Stimulated activated CD4-positive, alpha-beta T cell treated with anti-CD3 and anti-CD28 coated beads, Interleukin-1b, Interleukin-23, amount 100 ng/mL, for 48 hours (primary cell): ENCODE measurements around the gene HBZ.
"Not testable (repeated sequence)": the region's sequence is repeated elsewhere in the genome, so short reads cannot be mapped to it uniquely, and the experiment has no call there.

Source experiments
- DNase-seq: peaks from one replicate; pipeline ENCODE4 v3.0.0-alpha.2; 2020

Gene HBZ

GRCh38 chr16:165539-166374 is 13.3 kb downstream of the HBZ start, which contains the start of gene HBM:
Gene HBM (plus strand): TSS chr16:165978. CDS start chr16:165998, 20 bp downstream.
- DNase-seq: no peak

DNA sequence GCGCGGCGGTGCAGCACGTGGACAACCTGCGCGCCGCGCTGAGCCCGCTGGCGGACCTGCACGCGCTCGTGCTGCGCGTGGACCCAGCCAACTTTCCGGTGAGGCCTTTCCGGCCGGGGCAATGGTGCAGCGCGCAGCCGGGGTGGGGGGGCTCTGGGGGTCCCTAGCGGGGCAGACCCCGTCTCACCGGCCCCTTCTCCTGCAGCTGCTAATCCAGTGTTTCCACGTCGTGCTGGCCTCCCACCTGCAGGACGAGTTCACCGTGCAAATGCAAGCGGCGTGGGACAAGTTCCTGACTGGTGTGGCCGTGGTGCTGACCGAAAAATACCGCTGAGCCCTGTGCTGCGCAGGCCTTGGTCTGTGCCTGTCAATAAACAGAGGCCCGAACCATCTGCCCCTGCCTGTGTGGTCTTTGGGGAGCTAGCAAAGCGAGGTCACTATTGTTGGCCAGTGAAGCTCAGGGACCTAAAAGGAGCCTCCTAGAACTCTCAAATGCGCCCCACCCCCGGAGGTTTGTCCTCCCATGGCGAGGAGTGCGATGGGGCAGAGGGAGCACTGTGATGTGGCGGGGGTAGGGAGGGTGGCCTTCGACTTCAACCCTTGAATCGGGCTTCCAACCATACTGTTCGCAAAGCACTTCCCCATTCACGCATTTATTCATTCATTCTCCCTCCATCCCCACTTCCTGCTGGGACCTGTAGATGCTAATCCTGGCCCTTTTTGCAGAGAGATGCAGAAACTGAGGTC is 14.1 kb downstream of the HBZ start:
- DNase-seq: no peak

- no peak for DNase-seq
Measured at GRCh38 chr16:167122-167690, 14.8 kb downstream of the HBZ start.

- no peak for DNase-seq
Measured at GRCh38 chr16:168424-168823, 16.0 kb downstream of the HBZ start.

DNA sequence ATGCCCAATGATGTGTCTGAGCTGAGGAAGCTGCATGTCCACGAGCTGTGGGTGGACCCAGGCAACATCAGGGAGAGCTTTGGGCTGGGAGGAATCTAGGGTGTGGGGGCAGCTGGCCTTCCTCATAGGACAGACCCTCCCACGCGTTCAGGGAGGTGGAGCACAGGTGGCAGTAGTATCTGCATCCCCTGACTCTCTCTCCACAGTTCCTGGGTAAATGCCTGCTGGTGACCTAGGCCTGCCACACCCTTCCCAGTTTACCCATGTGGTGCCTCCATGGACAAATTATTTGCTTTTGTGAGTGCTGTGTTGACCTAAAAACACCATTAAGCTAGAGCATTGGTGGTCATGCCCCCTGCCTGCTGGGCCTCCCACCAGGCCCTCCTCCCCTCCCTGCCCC is 16.6 kb downstream of the HBZ start:
- DNase-seq: no peak

GRCh38 chr16:170088-170507 is 17.7 kb downstream of the HBZ start:
- DNase-seq: not testable (repeated sequence)

GRCh38 chr16:170788-171187 is 18.3 kb downstream of the HBZ start:
- DNase-seq: no peak

- DNase-seq: not testable (repeated sequence)
Measured at GRCh38 chr16:172374-172941, 20.0 kb downstream of the HBZ start, which contains the start of gene HBA2. Gene HBA2 (plus strand): TSS chr16:172876. CDS start chr16:172913, 37 bp downstream.

GRCh38 chr16:173211-173854 is 20.9 kb downstream of the HBZ start:
- not testable (repeated sequence) for DNase-seq

- not testable (repeated sequence) for DNase-seq
Measured at GRCh38 chr16:173928-174769, 21.7 kb downstream of the HBZ start.

DNA sequence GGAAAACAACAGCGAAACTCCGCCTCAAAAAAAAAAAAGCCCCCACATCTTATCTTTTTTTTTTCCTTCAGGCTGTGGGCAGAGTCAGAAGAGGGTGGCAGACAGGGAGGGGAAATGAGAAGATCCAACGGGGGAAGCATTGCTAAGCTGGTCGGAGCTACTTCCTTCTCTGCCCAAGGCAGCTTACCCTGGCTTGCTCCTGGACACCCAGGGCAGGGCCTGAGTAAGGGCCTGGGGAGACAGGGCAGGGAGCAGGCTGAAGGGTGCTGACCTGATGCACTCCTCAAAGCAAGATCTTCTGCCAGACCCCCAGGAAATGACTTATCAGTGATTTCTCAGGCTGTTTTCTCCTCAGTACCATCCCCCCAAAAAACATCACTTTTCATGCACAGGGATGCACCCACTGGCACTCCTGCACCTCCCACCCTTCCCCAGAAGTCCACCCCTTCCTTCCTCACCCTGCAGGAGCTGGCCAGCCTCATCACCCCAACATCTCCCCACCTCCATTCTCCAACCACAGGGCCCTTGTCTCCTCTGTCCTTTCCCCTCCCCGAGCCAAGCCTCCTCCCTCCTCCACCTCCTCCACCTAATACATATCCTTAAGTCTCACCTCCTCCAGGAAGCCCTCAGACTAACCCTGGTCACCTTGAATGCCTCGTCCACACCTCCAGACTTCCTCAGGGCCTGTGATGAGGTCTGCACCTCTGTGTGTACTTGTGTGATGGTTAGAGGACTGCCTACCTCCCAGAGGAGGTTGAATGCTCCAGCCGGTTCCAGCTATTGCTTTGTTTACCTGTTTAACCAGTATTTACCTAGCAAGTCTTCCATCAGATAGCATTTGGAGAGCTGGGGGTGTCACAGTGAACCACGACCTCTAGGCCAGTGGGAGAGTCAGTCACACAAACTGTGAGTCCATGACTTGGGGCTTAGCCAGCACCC is 22.8 kb downstream of the HBZ start:
- DNase-seq: no peak

GRCh38 chr16:176006-176405 is 23.6 kb downstream of the HBZ start:
- not testable (repeated sequence) for DNase-seq

- not testable (repeated sequence) for DNase-seq
Measured at GRCh38 chr16:176477-177382, 24.3 kb downstream of the HBZ start, which contains the start of gene HBA1. Gene HBA1 (plus strand): TSS chr16:176680. CDS start chr16:176717, 37 bp downstream.

GRCh38 chr16:177394-177822 is 25.0 kb downstream of the HBZ start:
- DNase-seq: no peak

- DNase-seq: no peak
Measured at GRCh38 chr16:177981-178667, 25.7 kb downstream of the HBZ start.

GRCh38 chr16:178668-179015 is 26.2 kb downstream of the HBZ start:
- no peak for DNase-seq

DNA sequence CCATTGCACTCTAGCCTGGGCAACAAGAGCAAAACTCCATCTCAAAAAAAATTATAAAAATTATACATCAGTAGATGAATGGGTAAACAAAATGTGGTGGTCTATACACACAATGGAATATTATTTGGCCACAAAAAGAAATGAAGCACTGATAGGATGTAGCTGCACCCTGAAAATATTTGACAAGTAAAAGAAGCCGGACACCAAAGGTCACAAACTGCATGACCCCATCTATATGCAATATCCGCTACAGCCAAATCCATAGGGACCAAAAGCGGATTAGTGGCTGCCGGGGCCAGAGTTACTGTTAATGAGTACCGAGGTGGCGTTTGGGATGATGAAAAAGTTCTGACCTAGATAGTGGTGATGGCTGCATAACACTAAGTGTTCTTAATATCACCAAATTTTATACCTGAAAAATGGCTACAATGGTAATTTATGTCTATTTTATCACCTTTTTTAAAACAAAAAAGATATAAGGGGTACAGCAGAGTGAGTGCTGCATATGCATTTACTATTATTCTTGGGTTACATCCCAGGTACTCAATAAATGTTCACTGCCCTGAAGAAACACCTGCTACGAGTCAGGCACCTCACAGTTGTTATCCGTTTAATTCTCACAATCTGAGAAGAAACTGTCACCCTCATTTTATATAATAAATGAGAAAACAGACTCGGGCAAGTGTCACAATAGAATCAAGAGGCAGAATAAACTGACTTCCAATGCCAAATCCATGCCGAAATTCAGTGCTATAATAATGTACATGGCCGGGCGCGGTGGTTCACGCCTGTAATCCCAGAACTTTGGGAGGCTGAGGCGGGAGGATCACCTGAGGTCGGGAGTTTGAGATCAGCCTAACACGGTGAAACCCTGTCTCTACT is 27.0 kb downstream of the HBZ start:
- no peak for DNase-seq
